ENCODE results near the gene UTS2B.
A peak's percentile ranks its signal among the peaks of the same experiment; 100 is the strongest.

UTS2B gene

GRCh38 chr3:191329654-191330529 lies at the start of gene UTS2B:
Gene UTS2B, minus strand, starts transcription at chr3:191330526. Its CDS starts 48,337 bp downstream, at chr3:191282189.
- peak; percentile 63 for DNase-seq

- DNase-seq, result no peak
Observed at GRCh38 chr3:191380001-191380400, 49.7 kb upstream of the UTS2B start.

DNA sequence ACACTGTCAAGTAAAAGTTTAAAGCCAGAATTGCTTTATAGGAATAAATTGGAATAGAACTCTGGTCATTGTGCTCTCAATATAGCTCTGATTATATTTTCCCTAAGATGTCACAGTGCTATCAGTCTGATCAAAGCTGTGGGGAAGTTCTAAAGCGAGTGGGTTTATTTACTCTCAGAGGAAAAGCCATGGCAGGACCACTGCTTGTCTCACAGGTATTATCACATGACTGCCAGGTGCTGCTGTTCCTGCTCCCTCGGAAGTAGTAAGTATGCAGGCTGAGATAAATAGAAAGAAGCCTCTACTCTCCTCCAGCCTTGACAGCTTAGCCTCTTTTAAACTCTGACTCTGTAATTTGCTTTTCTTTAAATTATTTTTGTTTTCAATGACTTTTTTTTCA lies 49.1 kb upstream of the UTS2B start:
- DNase-seq, result no peak

GRCh38 chr3:191378142-191378812 lies 48.0 kb upstream of the UTS2B start:
- DNase-seq, result no peak

- DNase-seq, result no peak
Observed at GRCh38 chr3:191376516-191377141, 46.3 kb upstream of the UTS2B start.

DNA sequence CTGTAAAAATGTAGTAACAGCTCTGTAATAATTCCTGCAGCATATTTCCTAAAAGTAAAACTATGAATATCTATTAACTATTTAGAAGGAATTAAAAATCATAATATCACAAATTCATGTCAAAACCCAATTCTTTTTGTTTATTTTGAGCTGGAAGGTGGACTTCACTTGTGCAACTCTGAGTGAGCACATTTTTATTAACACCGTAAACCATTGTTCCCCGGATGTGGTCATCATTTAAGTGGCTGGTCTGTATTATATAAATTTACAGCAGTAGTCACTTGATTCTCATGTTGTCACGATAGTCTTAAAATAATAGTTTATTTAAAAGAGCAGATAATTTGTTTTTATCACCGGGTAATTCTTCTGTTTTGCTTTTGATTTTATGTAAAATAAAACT lies 43.0 kb upstream of the UTS2B start:
- no peak for DNase-seq

DNA sequence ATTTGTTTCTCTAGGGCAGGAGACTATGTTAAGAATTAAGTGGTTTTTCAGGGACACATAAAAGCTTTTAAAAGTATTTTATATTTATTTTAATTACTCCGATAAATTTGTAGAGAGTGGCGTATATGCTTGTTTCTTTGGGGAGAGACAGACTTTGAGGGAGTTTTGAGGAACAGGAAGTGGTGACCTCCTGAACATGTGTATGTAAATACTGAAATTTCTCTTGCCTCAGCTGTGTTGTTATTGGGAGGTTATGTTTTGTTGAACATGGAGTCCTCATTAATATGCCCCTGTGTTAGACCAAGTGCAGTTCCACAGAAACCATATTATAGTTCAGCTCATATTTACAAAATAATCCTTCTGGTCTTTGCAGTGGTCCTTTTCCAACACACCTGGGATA lies 41.8 kb upstream of the UTS2B start:
- no peak for DNase-seq

GRCh38 chr3:191369616-191370010 lies 39.3 kb upstream of the UTS2B start:
- DNase-seq, result no peak

DNA sequence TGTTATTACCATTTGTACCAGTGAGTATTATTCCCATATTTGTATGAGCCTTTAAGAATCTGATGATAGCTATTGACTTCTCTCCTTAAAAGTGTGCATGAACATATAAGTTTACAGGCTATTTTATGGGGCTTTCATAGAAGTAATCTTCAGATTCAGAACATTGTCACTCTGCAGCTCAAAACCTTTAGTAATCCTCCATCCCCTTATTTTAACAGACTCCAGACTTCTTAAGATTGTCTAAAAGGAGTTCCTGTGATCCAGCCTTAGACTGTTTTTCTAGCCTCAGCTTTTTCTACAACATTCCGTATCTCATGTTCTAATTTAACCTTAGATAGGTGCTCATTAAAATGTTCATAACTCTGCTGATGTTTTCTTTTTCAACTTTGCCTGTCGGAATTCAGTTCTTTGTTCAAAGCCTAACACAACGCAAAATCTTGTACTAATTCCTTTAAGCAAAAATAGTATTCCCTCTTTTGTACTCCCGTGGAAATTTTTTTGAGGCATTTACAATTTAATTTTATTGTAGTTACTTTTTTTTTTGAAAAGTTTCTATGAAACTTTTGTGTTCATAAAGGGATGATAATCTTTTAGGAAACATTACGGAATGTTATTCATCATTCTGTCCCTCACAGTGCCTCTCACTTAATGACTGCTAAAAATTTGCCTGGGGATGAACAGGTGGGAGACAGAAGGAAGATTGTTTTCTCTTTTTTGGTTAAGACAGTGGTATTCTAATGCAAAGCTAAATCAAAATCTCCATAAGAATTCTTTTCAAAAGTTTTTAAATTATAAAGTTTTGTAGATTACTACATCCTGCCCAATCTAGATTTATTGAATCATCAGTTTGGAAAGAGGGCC lies 38.7 kb upstream of the UTS2B start:
- DNase-seq, result no peak

- peak; percentile 5 for DNase-seq
Observed at GRCh38 chr3:191366675-191367074, 36.3 kb upstream of the UTS2B start.

DNA sequence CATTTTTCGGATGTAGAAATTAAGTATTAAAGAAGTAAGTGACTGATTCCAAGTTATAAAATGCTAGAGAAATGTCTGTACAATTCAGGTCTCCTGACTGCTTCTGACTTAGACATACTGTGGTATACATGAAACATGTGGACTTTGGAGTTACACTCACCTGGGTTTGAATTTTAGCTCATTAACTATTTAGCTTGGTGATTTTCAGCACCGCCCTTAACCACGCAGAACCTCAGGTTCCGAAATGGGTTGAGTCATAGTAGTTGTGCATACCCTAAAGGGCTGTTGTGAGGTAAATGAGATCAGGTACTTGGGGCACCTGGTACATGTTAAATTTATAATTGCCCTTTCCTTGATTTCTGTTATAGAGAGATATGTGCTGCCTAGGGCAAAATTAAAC lies 32.9 kb upstream of the UTS2B start:
- no peak for DNase-seq

DNA sequence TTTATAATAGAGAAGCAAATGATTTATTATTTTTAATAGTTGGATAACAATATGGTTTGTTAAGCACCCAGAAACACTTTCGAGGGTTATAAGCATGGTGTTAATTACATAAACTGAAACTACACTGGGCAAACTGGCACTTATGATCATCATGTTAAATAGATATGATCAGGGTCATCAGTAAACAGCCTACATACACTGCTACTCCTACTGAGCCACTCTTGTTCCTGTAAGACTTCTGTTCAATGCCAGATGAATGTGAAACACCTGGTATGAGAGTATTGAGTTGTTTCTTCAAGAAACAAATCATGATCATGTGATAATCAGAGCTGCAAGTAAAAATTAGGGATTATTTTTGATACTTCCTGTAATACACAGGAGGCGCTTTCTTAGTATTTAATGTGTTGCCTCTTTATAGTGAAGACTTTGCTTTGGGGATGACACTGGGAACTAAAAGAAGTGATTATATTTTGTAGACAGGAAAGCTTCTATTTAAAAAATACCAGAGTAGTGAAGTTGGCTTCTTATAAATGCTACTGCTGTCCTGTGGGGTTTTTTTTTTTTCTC lies 32.3 kb upstream of the UTS2B start:
- no peak for DNase-seq

- no peak for DNase-seq
Observed at GRCh38 chr3:191362037-191362436, 31.7 kb upstream of the UTS2B start.

GRCh38 chr3:191361456-191361855 lies 31.1 kb upstream of the UTS2B start:
- no peak for DNase-seq

- DNase-seq, result no peak
Observed at GRCh38 chr3:191360620-191361019, 30.3 kb upstream of the UTS2B start.

DNA sequence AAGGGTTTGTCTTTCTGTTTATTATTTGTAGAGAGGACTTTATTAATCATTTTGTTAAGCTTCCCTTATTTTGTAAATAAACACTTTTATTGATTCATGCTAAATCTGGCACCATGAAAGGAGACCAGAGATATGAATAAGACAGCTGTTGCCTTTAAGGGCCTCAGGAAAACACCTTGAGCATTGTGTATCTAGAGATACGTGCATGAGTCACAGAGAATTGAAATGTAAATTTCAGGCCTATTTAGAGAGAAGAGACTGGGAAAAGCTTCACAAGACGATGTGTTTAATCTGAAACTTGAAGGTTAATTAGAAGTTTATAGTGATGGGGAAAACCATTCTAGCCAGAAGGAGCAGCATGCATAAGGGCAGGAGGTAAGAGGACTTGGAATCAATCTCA lies 28.6 kb upstream of the UTS2B start:
- DNase-seq, result no peak

- DNase-seq, result no peak
Observed at GRCh38 chr3:191357909-191358308, 27.6 kb upstream of the UTS2B start.

DNA sequence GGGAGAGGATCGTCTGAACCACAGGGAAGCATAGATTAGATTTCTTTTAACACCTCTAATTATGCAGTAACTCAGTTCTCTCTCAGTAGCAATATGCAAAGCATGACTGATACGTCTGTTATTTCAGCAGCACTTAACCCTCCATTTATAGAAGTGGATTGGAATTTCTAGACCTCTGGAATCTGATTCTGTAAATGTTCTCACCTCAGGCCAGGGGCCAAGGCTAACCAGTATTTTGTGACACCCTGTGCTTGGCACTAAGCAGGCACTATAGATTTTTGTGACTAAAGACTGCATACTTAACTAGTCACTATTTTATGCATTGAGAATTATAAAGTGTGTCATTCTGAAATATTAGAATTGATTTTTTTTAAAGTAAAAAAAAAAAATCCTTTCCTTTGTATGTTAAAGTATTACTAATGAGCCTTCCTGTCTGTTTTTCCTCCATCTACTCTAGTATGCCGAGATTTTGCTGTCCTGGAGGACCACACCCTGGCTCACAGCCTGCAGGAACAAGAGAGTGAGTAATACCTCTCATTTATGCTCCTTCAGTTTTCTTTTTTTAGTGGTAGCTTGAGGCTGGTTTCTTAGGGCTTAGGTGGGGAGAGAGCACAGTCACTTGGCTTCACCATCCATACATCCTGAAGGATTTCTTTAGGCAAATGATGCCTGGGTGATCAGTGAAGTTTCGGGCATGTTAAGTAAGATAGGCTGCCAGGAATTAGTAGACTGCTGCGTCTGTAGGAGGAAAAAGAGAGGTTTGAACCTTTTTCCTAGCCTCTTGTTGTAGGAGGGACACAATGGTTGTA lies 26.5 kb upstream of the UTS2B start:
- DNase-seq, result no peak

DNA sequence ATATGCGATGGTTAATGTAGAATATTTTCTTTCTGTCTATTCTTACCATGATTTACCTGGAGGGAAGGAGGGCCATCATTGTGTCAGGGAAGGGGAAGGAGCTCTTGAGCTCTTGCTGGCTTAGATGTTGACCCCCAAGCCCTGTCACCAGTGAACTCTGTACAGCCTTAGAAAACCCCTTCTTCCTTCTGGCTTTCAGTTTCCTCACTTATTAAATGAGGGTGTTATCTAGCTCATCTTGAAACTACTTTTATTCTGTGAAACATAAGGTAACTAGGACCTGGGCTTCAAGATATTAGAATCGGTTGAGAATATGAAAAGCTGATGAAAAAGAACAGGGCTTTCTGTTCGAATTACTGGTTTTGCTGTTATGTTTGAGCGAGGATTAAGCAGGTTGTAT lies 25.1 kb upstream of the UTS2B start:
- no peak for DNase-seq

DNA sequence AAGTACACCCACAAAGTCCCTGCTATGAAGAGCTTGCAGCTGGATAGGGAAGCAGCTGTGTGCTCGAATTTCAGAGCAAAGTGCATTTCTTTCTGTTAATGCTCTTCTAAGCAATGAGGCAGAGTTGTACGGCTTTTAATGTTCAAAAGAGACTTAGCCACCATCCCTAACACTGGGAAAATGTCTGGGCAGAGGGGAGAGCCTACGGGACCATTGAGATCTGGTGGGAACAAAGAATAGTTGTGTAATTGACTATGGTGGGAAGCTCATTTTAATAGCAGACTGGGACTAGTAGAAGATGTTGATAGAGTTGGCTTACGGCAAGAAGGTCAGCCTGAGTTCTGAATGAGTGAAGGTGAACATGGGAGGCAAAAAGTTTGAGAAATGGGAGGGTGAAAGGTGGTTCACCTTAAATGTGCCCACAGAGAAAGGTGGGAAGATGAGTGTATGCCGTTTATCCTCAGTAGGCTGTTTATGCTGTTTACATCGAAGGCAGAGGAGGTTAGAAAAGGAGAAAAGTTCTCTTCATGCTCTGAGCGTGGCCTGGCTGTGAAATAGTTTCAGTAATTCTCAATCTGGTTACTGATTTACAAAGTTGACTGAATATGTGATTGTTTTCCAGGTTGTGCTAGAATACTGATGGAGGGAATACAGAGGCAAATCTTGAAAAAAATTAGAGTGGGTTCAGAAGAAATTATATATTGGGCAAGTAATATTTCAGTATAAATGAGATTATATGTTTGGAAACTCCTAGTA lies 22.9 kb upstream of the UTS2B start:
- no peak for DNase-seq

GRCh38 chr3:191352014-191352413 lies 21.7 kb upstream of the UTS2B start:
- no peak for DNase-seq

All from hematopoietic multipotent progenitor cell treated with erythropoietin and hydrocortisone succinate and interleukin-3 and kit ligand, for 6 days (in vitro differentiated cells).